ENCODE results near the gene ZBTB7B.
"Not testable (repeated sequence)": the region's sequence is repeated elsewhere in the genome, so short reads cannot be mapped to it uniquely, and the experiment has no call there.

Gene ZBTB7B

GRCh38 chr1:154975409-154976059 lies 27.1 kb upstream of the ZBTB7B start:
- Histone ChIP-seq H2BK12ac (ENCODE audit: low read length) (no peak overlapping the region), H3K36me3 (replicated peaks in 1 of 2; ENCODE audit: control insufficient read depth in 2 of 2, insufficient read depth in 2 of 2, low read length in 2 of 2) (peaks cover 11 to 41% of the 10 kb centered on the region in 2 donors), H3K79me1 (ENCODE audit: low read depth, low read length) (no peaks in the 10 kb centered on the region), H2BK5ac (ENCODE audit: low read length) (peak overlapping the region; percentile 84), H3K4me1 (ENCODE audit: control insufficient read depth in 2 of 2, insufficient read depth in 1 of 2, low read depth in 1 of 2, low read length in 2 of 2) (peaks cover 18 to 28% of the 10 kb centered on the region in 2 donors), H2AFZ (ENCODE audit: low read length) (no peak overlapping the region), H3K14ac (ENCODE audit: low read length) (no peak overlapping the region), H3K27ac (replicated peaks; ENCODE audit: low read length) (peak overlapping the region; percentile 86), H3K9me3 (replicated peaks in 1 of 2; ENCODE audit: control insufficient read depth in 2 of 2, insufficient read depth in 1 of 2, low read depth in 1 of 2, low read length in 2 of 2) (no peaks in the 10 kb centered on the region), H3K4ac (ENCODE audit: low read length) (no peak overlapping the region), H3K4me2 (ENCODE audit: insufficient read depth, low read length, poor library complexity, severe bottlenecking) (peak overlapping the region; percentile 93), H4K91ac (ENCODE audit: low read depth, low read length, poor library complexity) (no peak overlapping the region), H3K27me3 (ENCODE audit: control insufficient read depth in 3 of 3, insufficient read depth in 3 of 3, low read depth in 1 of 3, low read length in 3 of 3) (no peaks in the 10 kb centered on the region), H3K18ac (ENCODE audit: low read length) (peak overlapping the region; percentile 39), H2BK15ac (ENCODE audit: low read length) (no peak overlapping the region), H3K23ac (ENCODE audit: low read depth, low read length, poor library complexity) (no peak overlapping the region), H2AK5ac (ENCODE audit: low read depth, low read length) (no peak overlapping the region), H3K9ac (ENCODE audit: low read depth, low read length, poor library complexity) (peak overlapping the region; percentile 80), H2BK120ac (ENCODE audit: low read depth, low read length) (no peak overlapping the region), H4K8ac (ENCODE audit: low read depth, low read length) (no peak overlapping the region), H3K4me3 (ENCODE audit: low read length in 2 of 2) (peak overlapping the region; percentile 56 to 79)
- DNase-seq (ENCODE audit: low spot score): no peak
- no CpG with 5 or more reads among the region's 24 CpGs for WGBS, 2 donors (ENCODE audit: extremely low coverage in 2 of 2, insufficient read length in 2 of 2, insufficient replicate concordance in 1 of 2)

- H3K4ac ChIP-seq (ENCODE audit: low read length); H3K14ac ChIP-seq (ENCODE audit: low read length); H2AK5ac ChIP-seq (ENCODE audit: low read depth, low read length); H3K9me3 ChIP-seq (replicated peaks in 1 of 2; ENCODE audit: control insufficient read depth in 2 of 2, insufficient read depth in 1 of 2, low read depth in 1 of 2, low read length in 2 of 2); H3K27ac ChIP-seq (replicated peaks; ENCODE audit: low read length); H3K27me3 ChIP-seq (ENCODE audit: control insufficient read depth in 3 of 3, insufficient read depth in 3 of 3, low read depth in 1 of 3, low read length in 3 of 3); H2BK5ac ChIP-seq (ENCODE audit: low read length); H2BK120ac ChIP-seq (ENCODE audit: low read depth, low read length); H2BK15ac ChIP-seq (ENCODE audit: low read length); H3K79me1 ChIP-seq (ENCODE audit: low read depth, low read length); H3K23ac ChIP-seq (ENCODE audit: low read depth, low read length, poor library complexity); H4K8ac ChIP-seq (ENCODE audit: low read depth, low read length); H2AFZ ChIP-seq (ENCODE audit: low read length); H4K91ac ChIP-seq (ENCODE audit: low read depth, low read length, poor library complexity); H3K4me3 ChIP-seq (ENCODE audit: low read length in 2 of 2); H3K18ac ChIP-seq (ENCODE audit: low read length); H3K9ac ChIP-seq (ENCODE audit: low read depth, low read length, poor library complexity); H3K4me2 ChIP-seq (ENCODE audit: insufficient read depth, low read length, poor library complexity, severe bottlenecking); DNase-seq (ENCODE audit: low spot score); H2BK12ac ChIP-seq (ENCODE audit: low read length): not testable (repeated sequence)
- peaks cover 5 to 15% of the 10 kb centered on the region in 2 donors for H3K4me1 ChIP-seq (ENCODE audit: control insufficient read depth in 2 of 2, insufficient read depth in 1 of 2, low read depth in 1 of 2, low read length in 2 of 2)
- H3K36me3 ChIP-seq (replicated peaks in 1 of 2; ENCODE audit: control insufficient read depth in 2 of 2, insufficient read depth in 2 of 2, low read length in 2 of 2): peaks cover 13 to 51% of the 10 kb centered on the region in 2 donors
- WGBS, 2 donors (ENCODE audit: extremely low coverage in 2 of 2, insufficient read length in 2 of 2, insufficient replicate concordance in 1 of 2): no CpG with 5 or more reads among the region's 3 CpGs
Observed at GRCh38 chr1:154977762-154978161, 24.8 kb upstream of the ZBTB7B start.

GRCh38 chr1:154978360-154978759 lies 24.2 kb upstream of the ZBTB7B start:
- no peak overlapping the region for H3K14ac ChIP-seq (ENCODE audit: low read length)
- no peak overlapping the region for H2AK5ac ChIP-seq (ENCODE audit: low read depth, low read length)
- H2BK120ac ChIP-seq (ENCODE audit: low read depth, low read length): no peak overlapping the region
- H2BK12ac ChIP-seq (ENCODE audit: low read length): no peak overlapping the region
- H4K91ac ChIP-seq (ENCODE audit: low read depth, low read length, poor library complexity): no peak overlapping the region
- H2BK5ac ChIP-seq (ENCODE audit: low read length): no peak overlapping the region
- no peak overlapping the region for H3K9ac ChIP-seq (ENCODE audit: low read depth, low read length, poor library complexity)
- DNase-seq (ENCODE audit: low spot score): no peak
- peaks cover 13 to 51% of the 10 kb centered on the region in 2 donors for H3K36me3 ChIP-seq (replicated peaks in 1 of 2; ENCODE audit: control insufficient read depth in 2 of 2, insufficient read depth in 2 of 2, low read length in 2 of 2)
- no peak overlapping the region for H4K8ac ChIP-seq (ENCODE audit: low read depth, low read length)
- H3K23ac ChIP-seq (ENCODE audit: low read depth, low read length, poor library complexity): no peak overlapping the region
- H3K4me2 ChIP-seq (ENCODE audit: insufficient read depth, low read length, poor library complexity, severe bottlenecking): no peak overlapping the region
- no peak overlapping the region for H3K4ac ChIP-seq (ENCODE audit: low read length)
- H3K4me1 ChIP-seq (ENCODE audit: control insufficient read depth in 2 of 2, insufficient read depth in 1 of 2, low read depth in 1 of 2, low read length in 2 of 2): peaks cover 2 to 11% of the 10 kb centered on the region in 2 donors
- H3K27ac ChIP-seq (replicated peaks; ENCODE audit: low read length): no peak overlapping the region
- H2AFZ ChIP-seq (ENCODE audit: low read length): no peak overlapping the region
- H3K27me3 ChIP-seq (ENCODE audit: control insufficient read depth in 3 of 3, insufficient read depth in 3 of 3, low read depth in 1 of 3, low read length in 3 of 3): no peaks in the 10 kb centered on the region
- H3K18ac ChIP-seq (ENCODE audit: low read length): no peak overlapping the region
- H3K9me3 ChIP-seq (replicated peaks in 1 of 2; ENCODE audit: control insufficient read depth in 2 of 2, insufficient read depth in 1 of 2, low read depth in 1 of 2, low read length in 2 of 2): no peaks in the 10 kb centered on the region
- no peak overlapping the region for H2BK15ac ChIP-seq (ENCODE audit: low read length)
- H3K79me1 ChIP-seq (ENCODE audit: low read depth, low read length): peaks cover 2% of the 10 kb centered on the region
- no peak overlapping the region for H3K4me3 ChIP-seq (ENCODE audit: low read length in 2 of 2)
- WGBS, 2 donors (ENCODE audit: extremely low coverage in 2 of 2, insufficient read length in 2 of 2, insufficient replicate concordance in 1 of 2): no CpG with 5 or more reads among the region's 3 CpGs

GRCh38 chr1:154982341-154982740 lies 20.3 kb upstream of the ZBTB7B start:
- no peak for DNase-seq (ENCODE audit: low spot score)

More at GRCh38 chr1:154982341-154982740, 20.3 kb upstream of the ZBTB7B start:
- Histone ChIP-seq H3K9ac (ENCODE audit: low read depth, low read length, poor library complexity) (no peak overlapping the region), H3K4me3 (ENCODE audit: low read length in 2 of 2) (peak overlapping the region; percentile 73 to 74), H3K4me1 (ENCODE audit: control insufficient read depth in 2 of 2, insufficient read depth in 1 of 2, low read depth in 1 of 2, low read length in 2 of 2) (peaks cover 1 to 5% of the 10 kb centered on the region in 2 donors), H2BK120ac (ENCODE audit: low read depth, low read length) (no peak overlapping the region), H3K4ac (ENCODE audit: low read length) (no peak overlapping the region), H3K4me2 (ENCODE audit: insufficient read depth, low read length, poor library complexity, severe bottlenecking) (peak overlapping the region; percentile 29), H4K91ac (ENCODE audit: low read depth, low read length, poor library complexity) (no peak overlapping the region), H2BK15ac (ENCODE audit: low read length) (no peak overlapping the region), H4K8ac (ENCODE audit: low read depth, low read length) (no peak overlapping the region), H2BK5ac (ENCODE audit: low read length) (no peak overlapping the region), H3K9me3 (replicated peaks in 1 of 2; ENCODE audit: control insufficient read depth in 2 of 2, insufficient read depth in 1 of 2, low read depth in 1 of 2, low read length in 2 of 2) (no peaks in the 10 kb centered on the region), H2BK12ac (ENCODE audit: low read length) (no peak overlapping the region), H3K18ac (ENCODE audit: low read length) (no peak overlapping the region), H3K27ac (replicated peaks; ENCODE audit: low read length) (peak overlapping the region; percentile 70), H3K14ac (ENCODE audit: low read length) (no peak overlapping the region), H3K79me1 (ENCODE audit: low read depth, low read length) (peaks cover 9% of the 10 kb centered on the region), H3K36me3 (replicated peaks in 1 of 2; ENCODE audit: control insufficient read depth in 2 of 2, insufficient read depth in 2 of 2, low read length in 2 of 2) (peaks cover 15 to 59% of the 10 kb centered on the region in 2 donors), H3K23ac (ENCODE audit: low read depth, low read length, poor library complexity) (no peak overlapping the region), H3K27me3 (ENCODE audit: control insufficient read depth in 3 of 3, insufficient read depth in 3 of 3, low read depth in 1 of 3, low read length in 3 of 3) (no peaks in the 10 kb centered on the region), H2AK5ac (ENCODE audit: low read depth, low read length) (no peak overlapping the region), H2AFZ (ENCODE audit: low read length) (peak overlapping the region; percentile 77)
- no CpG with 5 or more reads among the region's 6 CpGs for WGBS, 2 donors (ENCODE audit: extremely low coverage in 2 of 2, insufficient read length in 2 of 2, insufficient replicate concordance in 1 of 2)

All from neuronal stem cell (in vitro differentiated cells).